HL-60/S4 treated with retinoic acid at 250 ng/mL for 4 days and 3 days (cell line): ENCODE results near the gene LAMA4.
"Not testable (repeated sequence)": the region's sequence is repeated elsewhere in the genome, so short reads cannot be mapped to it uniquely, and the experiment has no call there.

Experiments
- in situ Hi-C: fragments of 300-500 bp; cut with MboI; formaldehyde crosslinking; loops from 2 replicates; pipeline ENCODE4 v1.7.0; 2022; ENCODE audit warnings: low sequenced_read_pairs

Gene LAMA4

DNA sequence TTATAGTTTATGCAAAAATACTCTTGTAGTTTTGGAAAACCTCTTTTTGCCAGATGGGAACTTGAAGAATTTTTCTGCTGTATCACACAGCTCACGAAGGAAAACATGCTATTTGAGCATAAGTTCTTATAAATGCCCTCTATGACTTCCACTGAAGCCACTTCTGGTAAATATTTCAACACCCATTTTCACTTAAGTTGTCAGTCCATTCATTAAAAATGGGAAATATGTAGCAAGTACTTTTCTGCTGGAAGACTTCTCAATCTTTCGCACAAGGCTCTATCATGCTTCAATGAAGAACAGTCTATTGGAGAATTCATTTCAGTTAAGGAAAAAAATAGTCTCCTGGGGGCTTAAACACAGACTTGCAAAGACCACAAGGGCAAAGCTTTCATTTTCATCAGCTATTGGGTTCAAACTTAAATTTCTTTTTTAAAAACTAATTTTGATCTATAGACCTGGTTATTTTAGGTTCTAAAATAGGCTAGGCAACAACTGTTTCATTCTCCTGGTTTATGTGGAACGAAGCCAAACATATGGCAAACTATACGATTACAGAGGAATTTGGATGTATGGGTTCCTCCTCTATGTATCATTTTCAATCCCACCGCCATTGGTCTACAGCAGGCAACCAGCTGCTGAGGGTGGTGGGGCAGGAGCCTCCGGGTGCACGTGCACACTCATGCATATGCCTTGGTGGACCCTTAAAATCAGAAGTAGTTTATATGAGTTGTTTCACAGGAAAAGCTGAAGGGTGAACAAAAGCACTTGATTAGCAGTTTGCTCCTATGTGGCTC is 38.7 kb downstream of the LAMA4 start:
- in situ Hi-C loops, result no loop called here

DNA sequence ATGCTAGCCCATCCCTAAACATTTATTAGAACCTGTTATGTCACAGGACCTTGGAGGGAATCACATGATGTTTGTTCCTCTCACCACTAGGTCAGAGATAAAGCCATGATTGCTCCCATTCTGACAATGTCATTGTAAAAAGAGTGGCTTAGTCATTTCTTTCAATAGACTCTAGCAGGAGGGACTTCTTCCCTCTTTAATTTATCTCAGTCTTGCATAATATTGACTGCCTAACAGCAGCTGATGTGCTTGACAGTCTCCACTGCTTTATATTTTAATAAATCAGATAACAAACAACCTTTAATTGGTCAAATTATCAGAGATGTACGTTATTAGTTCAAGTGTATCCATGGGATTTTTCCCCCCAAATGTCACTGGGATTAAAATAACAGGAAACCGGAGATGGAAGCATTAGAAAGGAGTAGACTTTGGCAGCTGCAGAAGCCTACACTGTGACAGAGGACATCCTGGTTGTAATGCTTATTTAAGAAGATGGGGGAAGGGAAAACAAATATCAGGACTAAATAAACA is 39.6 kb downstream of the LAMA4 start:
- in situ Hi-C loops, result no loop called here

DNA sequence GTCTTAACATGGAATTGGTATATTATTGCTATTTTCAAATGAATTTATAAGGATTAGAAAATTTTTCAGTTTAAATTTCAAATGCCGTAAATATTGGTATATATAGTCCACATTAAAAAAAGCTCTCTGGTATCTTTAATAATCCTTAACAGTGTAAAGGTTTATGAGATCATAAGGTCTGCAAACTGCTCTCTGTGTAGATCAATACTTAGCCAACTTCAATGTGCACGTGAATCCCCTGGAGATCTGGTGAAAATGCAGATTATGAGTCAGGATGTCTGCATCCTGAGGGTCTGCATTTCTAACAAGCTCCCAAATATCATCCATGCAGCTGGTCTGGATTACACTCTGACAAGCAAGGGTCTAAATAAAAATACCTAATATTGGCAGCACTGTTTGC is 43.5 kb downstream of the LAMA4 start:
- in situ Hi-C loops, result no loop called here

DNA sequence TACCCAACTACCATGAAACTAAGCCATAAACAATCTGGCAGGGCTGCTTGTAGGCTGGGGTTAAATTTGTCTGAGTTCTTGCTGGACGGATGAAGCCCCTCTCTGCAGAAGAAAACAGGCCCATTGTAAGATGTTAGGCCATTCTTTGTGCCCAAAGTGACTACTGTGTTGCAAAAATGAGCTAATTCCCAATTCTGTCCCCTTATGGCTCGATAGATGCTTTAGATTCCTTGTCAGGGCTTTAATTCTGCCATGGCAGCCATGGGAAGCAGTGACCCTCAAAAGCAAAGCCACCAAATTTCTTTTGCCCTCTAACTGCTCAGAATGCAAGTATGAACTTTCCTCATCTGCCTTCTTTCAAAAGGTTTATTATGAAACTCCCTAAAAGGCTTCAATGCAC is 45.2 kb downstream of the LAMA4 start:
- in situ Hi-C loops, result no loop called here

DNA sequence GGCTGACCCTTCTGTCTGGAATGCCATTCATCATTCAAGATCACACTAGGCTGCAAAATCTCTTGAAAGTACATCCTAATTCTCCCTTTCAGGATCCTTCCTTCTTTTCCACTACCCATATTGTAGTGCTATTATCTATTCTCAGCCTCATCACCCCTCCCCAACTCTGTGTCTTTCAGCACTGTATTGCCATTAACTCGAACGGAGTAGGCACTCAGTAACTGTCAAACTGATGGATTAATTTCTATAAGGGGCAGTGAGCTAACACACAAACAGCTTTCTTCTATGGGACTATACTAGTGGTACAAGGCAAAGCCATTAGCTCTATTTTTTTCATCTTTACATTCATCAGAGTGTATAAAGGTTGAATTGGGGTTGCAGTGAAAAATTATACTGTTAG is 46.6 kb downstream of the LAMA4 start:
- in situ Hi-C loops, result no loop called here

DNA sequence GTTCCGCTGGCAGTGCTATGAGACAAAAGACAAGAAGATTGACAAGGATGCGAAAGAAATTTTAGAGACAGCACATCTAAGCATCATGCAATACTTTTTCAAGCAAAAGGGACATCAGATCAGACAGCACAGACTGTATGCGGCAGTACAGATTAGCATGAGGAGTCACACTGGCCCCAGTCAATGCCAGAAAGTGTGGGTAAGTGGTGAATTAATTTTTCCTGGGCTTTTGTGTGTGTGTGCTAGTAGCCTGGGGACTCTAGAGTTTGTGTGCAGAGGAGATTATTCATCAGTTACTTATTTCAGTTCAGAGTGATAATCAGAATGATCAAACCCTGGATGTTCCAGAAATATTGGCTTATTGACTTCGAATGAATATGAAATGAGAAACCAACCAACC is 47.2 kb downstream of the LAMA4 start:
- in situ Hi-C loops, result no loop called here

DNA sequence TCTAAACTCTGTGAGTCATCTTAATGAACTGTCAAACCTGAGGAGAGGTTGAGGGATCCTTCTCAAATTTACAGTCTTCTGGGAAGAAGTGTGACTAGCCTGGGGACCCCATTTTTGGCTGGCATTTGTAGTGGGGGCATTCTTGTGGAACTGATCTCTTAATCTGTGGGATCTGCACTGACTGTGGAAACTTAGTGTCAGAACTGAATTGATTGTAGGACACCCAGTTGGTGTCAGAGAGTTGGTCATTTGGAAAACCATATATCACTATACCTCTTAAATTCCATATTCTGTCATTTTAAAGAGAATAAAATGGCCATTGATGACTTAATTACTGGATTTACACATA is 48.3 kb downstream of the LAMA4 start:
- in situ Hi-C loops, result no loop called here

DNA sequence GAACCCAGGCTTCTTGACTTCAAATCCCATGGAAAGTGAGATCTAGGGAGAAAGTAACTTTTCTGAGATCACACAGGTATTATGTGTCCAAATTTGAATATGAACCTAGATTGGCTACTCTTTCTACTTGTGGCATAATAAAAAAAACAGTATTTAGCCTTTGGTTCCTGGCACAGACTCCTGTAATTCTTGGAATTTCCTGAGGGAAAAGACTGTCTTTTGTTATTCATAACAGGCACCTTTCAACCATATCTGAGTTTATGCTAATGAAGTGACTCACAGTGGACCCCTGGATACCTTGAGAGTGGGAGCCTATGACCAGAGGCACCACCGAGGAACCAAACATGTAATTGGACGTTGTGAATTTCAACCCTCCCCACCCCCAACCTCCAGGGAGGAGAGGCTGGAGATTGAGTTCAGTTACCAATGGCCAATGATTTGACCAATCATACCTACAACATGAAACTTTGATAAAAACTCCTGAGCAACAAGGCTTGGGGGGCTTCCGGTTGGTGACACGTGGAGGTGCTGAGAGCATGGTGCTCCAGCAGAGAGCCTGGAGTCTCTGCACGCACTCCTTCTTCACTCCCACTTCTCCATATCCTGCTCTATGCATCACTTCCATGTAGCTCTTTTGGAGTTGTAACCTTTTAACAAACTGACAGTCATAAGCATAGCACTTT is 48.8 kb downstream of the LAMA4 start:
- in situ Hi-C loops, result no loop called here

DNA sequence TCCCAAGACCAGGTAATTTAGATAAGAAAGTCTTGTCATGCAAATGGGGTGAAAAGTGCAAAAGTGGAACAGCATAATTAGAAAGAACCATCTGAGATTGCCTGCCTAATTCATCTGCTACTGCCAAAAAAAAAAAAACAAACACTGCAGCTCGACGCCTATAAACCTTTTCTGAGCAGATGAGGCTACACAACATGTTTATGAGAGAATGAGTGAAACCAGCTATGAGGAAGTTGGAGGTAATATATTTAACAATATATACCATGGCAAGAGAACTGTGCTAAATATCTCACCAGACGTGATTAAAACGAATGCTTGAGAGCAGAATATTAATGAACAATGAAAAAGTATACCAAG is 50.0 kb downstream of the LAMA4 start:
- in situ Hi-C loops, result no loop called here

DNA sequence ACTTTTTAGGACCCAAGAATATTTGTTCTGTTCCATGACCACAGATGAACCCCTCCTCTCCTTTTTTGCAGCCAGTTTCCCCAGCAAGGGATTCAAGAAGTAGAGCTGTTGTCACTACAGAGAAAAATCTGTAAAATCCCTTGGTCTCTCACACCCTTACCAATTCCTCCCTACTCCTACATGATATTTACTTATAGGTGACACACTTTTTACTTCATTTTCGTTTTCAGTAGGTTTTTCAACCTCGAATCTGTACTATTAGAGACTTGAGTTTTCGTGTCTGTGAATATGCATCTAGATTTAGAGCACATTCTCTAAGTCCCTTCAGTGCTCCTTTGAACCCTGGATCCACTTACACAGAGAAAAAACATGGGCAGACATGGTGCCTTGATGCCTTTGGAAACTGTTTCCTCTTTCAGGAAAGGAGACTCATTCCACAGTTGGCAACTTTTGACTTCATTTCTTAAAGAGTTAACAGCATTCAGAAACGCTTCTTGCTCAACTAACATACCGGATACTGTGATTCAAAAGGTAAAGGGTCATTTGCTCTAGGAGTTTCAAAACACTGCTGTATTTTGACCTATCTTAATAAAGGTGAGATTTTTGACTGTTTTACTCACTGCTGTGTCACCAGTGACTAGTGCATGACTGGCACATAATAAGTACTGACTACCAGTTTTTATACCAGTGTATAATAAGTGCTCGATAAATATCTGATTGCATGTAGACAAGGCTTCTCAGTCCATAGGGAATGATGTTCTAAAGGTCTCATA is 50.6 kb downstream of the LAMA4 start:
- in situ Hi-C loops, result no loop called here

DNA sequence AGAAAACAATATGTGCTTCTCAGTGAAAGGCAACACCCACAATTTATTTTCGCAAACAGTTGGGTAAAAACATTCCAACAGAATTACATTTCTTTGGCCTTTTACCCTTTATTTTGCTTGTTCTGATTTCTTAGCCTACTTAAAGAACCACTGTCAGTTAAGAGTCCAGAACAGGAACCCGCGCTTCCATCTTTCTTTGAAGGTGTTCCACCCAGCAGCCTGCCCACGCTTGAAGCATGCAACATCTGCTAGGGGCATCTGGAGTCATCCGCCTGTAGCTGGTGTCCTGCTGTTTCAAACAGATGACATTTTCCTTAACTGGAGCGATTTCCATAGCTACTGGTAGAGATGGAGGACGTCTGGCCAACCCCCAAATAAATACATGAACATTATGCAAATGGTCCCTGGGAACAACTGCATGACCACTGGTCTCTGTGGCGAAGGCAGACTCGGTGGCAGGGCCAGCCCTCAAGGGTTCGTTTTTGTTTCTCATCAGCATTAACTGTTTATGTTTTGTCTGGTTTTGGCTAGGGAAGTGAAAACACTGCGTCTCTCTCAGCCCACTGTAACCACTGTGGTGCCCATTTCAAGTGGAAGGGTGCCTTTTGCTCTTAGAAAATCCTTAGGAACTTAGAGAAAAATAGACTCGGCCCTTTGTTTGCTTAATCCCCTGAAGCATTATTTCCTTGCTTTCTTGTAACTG is 51.6 kb downstream of the LAMA4 start:
- in situ Hi-C loops, result no loop called here

DNA sequence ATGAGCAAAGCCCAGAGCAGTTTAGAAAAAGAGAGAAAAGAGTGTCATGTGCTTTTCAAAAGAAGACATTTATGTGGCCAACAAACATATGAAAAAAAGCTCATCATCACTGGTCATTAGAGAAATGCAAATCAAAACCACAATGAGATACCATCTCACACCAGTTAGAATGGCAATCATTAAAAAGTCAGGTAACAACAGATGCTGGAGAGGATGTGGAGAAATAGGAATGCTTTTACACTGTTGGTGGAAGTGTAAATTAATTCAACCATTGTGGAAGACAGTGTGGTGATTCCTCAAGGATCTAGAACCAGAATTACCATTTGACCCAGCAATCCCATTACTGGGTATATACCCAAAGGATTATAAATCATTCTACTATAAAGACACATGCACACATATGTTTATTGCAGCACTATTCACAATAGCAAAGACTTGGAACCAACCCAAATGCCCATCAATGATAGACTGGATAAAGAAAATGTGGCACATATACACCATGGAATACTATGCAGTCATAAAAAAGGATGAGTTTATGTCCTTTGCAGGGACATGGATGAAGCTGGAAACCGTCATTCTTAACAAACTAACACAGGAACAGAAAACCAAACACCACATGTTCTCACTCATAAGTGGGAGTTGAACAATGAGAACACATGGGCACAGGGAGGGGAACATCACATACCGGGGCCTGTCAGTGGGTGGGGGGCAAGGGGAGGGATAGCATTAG is 54.0 kb downstream of the LAMA4 start:
- in situ Hi-C loops, result not testable (repeated sequence)

DNA sequence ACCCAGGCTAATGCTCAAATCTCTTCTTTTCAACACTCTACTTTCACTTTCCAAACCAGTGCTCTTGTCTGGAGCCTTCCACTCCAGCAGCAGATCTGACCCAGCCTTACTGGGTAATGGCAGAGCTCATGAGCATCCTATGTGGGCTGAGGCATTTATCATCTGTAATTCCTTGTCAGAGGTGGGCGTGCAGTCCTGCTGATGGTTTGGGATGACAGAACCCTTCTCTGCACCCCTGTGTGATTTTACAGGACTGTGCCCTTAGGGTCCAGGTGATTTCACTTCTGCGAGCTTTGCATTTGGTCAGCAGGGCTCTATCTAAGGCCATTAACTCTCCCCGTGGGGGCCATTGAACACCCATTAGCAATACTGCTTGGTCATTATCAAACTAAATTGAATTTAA is 55.4 kb downstream of the LAMA4 start:
- in situ Hi-C loops, result no loop called here

DNA sequence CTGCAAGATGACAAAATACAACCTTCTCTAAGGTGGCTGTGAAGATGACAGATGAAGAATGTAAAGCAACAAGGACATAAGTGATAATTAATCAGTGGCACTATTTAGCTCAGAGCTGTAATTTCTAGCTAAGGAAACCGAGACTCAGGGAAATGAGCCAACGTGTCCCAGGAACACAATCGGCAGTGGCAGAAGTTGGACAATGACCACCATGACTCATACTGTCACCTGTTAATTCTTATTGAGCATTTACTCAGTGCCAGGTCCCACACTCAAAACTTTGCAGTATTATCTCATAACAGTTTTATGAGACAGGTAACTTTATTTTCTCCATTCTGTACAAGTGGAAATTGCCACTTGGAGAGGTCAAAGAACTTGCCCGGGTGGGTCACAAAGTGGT is 55.8 kb downstream of the LAMA4 start:
- in situ Hi-C loops, result no loop called here

DNA sequence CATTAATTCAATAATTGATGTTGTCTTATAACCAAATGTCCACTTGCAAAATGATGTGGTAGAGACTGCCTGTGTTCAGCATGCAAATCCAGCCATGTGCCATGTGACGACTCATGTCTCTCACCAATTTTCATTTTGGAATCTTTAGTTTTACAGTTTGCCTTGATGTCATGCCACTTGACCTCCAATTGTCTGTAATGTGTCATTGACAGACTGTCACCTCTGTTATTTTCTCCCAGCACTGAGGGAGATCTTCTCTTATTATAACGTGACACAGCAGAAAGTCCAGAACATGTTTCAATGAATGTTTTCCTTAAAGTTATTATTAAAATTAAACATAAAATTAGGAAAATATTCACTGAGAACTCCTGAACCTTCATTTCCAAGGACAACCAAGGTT is 56.7 kb downstream of the LAMA4 start:
- in situ Hi-C loops, result no loop called here

DNA sequence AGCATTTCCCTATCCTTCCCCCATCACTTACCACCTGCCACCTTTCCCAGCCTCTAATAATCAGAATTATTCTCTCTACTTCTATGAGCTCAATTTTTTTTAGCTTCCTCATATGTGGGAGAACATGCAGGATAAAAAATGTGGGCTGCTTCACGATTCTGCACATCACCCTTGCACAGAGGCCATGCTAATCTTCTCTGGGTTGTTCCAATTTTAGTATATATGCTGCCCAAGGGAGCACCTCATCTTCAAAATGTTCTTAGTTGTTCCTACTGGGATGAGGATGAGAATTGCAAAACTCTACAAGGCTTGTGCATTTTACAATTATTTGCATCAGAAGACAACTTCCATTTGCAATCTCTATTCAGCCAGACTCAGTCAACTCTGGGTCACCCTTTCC is 58.1 kb downstream of the LAMA4 start:
- in situ Hi-C loops, result no loop called here

DNA sequence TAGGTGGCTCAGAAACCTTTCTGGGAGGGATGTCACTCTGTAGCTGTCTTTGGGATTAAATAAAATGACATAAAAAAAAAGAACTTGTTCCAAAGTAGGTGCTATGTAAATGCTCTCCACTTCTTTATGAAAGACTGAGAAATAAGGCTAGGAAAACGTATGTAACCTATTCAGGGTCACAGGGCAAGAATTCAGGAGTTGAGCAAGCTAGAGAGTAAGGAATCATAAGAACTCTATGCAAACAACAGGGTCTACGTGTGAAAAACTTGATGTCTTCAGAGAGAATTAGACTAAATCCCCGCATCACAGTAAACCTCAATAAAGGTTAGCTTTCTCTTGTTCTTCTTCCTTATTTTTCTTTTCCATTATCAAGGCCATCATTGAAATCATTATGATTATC is 59.2 kb downstream of the LAMA4 start:
- in situ Hi-C loops, result no loop called here

DNA sequence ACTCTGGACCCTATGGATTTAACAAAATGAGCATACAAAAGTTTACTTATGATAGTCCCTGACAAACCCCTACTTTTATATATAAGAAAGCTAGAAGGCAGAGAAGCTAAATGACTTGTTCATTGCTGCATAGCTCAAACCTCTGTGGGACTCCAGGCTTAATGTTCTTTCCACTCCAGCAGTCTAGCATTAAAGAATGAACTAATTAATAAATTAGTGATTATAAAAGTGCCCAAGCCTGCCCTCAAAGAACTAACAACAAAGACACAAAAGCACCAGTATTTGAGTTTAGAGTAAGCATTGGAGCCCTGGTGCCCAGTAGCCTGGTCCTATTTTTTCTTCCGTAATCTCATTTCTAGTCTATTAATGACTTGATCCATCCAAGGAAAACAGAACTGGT is 59.9 kb downstream of the LAMA4 start:
- in situ Hi-C loops, result no loop called here

DNA sequence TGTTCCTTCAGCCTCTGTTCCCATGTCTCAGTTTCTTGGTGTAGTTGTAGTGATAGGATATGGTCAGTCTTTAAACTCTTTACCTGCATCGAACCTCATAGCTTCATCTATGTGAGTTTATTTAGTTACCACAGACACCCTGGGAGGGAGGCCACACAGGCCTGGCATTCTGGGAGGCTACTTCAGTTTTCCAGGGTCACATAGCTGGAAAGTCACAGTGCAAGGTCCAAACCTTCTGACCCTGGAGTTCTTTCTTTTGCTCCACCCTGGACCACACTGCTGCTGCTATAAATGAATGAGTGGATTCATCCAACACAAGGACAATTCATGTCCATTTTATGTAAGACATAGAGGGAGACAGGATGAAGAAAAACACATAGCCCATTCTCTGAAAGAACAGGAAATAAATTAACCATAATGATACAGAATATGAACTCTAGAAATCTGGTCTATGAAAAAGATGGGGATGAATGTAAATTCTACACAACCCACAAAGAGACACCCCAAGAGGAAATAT is 60.8 kb downstream of the LAMA4 start:
- in situ Hi-C loops, result no loop called here

DNA sequence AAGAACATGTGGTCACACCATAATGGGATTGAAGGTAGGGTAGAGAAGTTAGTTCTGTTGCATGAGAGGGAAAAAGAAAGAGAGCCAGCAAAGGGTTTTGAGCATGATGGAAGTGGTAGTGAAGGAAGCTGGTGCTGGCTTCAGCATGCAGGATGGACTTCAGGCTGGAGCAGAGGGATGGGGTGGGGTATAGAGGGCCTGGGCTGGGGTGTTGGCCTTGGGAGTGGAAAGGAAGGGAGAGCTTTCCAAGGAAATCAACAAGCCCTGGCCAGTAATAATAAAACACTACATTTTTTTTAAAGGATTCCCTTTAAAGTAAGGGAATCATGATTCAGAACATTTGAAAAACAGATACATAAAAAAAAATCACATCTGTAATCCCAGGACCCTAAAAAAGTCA is 61.2 kb downstream of the LAMA4 start:
- in situ Hi-C loops, result no loop called here
